Posterior cingulate gyrus (tissue), 11 donors: ENCODE measurements around the gene MBD3.

Source experiments
- DNase-seq, 10 donors: peaks; one replicate each; pipeline versions ENCODE4 v3.0.0 to v3.0.0-alpha.2; 2020 to 2021; ENCODE audit warnings: mixed read lengths in 3 of 10
- intact Hi-C: fragments of 100-400 bp; cut with DNase I; formaldehyde crosslinking; loops from one replicate; pipeline ENCODE4 v1.15.1; 2023

MBD3 gene

GRCh38 chr19:1605236-1606137 lies 12.8 kb upstream of the MBD3 start, which contains the start of gene UQCR11:
UQCR11 (minus strand) TSS chr19:1605462; CDS start chr19:1605409, 53 bp downstream.
- peak; percentile 91 to 99 (median 97) for DNase-seq
- intact Hi-C loops: loop anchor here (1.0 to 5.0 kb wide), 3 partner anchors 12 to 47 kb away; partner anchors contain the start of genes MEX3D and TCF3

- no peak for DNase-seq
- intact Hi-C loops: no loop called here
These were observed 9.5 kb upstream of the MBD3 start for GRCh38 chr19:1602091-1602707.

- DNase-seq: no peak
- intact Hi-C loops: no loop called here
These were observed 9.0 kb upstream of the MBD3 start for GRCh38 chr19:1601613-1602064.

GRCh38 chr19:1599460-1599846 lies 6.8 kb upstream of the MBD3 start:
- intact Hi-C loops: no loop called here
- peak in 1 of 10 donors; percentile 70 for DNase-seq

- intact Hi-C loops: no loop called here
- peak in 1 of 10 donors; percentile 76 for DNase-seq
These were observed 6.3 kb upstream of the MBD3 start for GRCh38 chr19:1598777-1599459.

GRCh38 chr19:1593501-1593772 lies 772 bp upstream of the MBD3 start:
- intact Hi-C loops: loop anchor here (1.0 to 2.0 kb wide), 2 partner anchors 12 to 59 kb away; partner anchors contain the start of genes TCF3 and UQCR11
- DNase-seq: no peak

- intact Hi-C loops: loop anchor here (2.0 kb wide), 1 partner anchor 61 kb away; the partner anchor contains the start of gene TCF3
- DNase-seq: peak; percentile 64 to 97 (median 76)
These were observed 476 bp downstream of the MBD3 start for GRCh38 chr19:1592024-1592754.

- intact Hi-C loops: loop anchor here (2.0 kb wide), 1 partner anchor 61 kb away; the partner anchor contains the start of gene TCF3
- no peak for DNase-seq
These were observed 1.1 kb downstream of the MBD3 start for GRCh38 chr19:1591421-1592023.

- no peak for DNase-seq
These were observed 1.8 kb downstream of the MBD3 start for GRCh38 chr19:1590641-1591397.

GRCh38 chr19:1587872-1588271 lies 4.8 kb downstream of the MBD3 start:
- intact Hi-C loops: no loop called here

More at GRCh38 chr19:1590641-1591397, 1.8 kb downstream of the MBD3 start:
- intact Hi-C loops: no loop called here

GRCh38 chr19:1585243-1585580 lies 7.5 kb downstream of the MBD3 start:
- DNase-seq: no peak
- intact Hi-C loops: no loop called here

More at GRCh38 chr19:1587872-1588271, 4.8 kb downstream of the MBD3 start:
- no peak for DNase-seq

- intact Hi-C loops: no loop called here
- peak in 2 of 10 donors; percentile 71 to 86 for DNase-seq
These were observed 8.0 kb downstream of the MBD3 start for GRCh38 chr19:1584500-1585242.

GRCh38 chr19:1582201-1582600 lies 10.5 kb downstream of the MBD3 start:
- DNase-seq: no peak
- intact Hi-C loops: no loop called here

- DNase-seq: no peak
- intact Hi-C loops: no loop called here
These were observed 11.7 kb downstream of the MBD3 start for GRCh38 chr19:1580957-1581356.

- DNase-seq: no peak
- intact Hi-C loops: no loop called here
These were observed 12.3 kb downstream of the MBD3 start for GRCh38 chr19:1580382-1580781.

GRCh38 chr19:1579222-1579621 lies 13.4 kb downstream of the MBD3 start:
- intact Hi-C loops: no loop called here

GRCh38 chr19:1577929-1578618 lies 14.6 kb downstream of the MBD3 start:
- DNase-seq: peak in 1 of 10 donors; percentile 79
- intact Hi-C loops: no loop called here

More at GRCh38 chr19:1579222-1579621, 13.4 kb downstream of the MBD3 start:
- no peak for DNase-seq
